ENCODE results near the gene PPM1L. TPM values are rescaled to one million over a fixed set of nuclear protein-coding genes. Genes with fewer than 3 reads are reported as not detected.
A peak's percentile ranks its signal among the peaks of the same experiment; 100 is the strongest.

PPM1L gene
- total RNA-seq, 1 donor from 2014 or later, result 14.2 TPM

GRCh38 chr3:161066930-161067329 is 310.9 kb downstream of the PPM1L start:
- no peak for DNase-seq (ENCODE audit: extremely low spot score in 2 of 2)
- no peaks in the 10 kb centered on the region for H3K36me3 ChIP-seq
- intact Hi-C loops (cut with DNase I), result no loop called here
- H3K9me3 ChIP-seq, result no peaks in the 10 kb centered on the region
- H3K27ac ChIP-seq, result no peak overlapping the region
- no peaks in the 10 kb centered on the region for H3K27me3 ChIP-seq
- TF ChIP-seq POLR2A (IDR thresholded peaks at IDR 0.05) (no peak), CTCF (IDR thresholded peaks at IDR 0.05) (no peak), POLR2AphosphoS5 (IDR thresholded peaks at IDR 0.05; ENCODE audit: insufficient read depth in 1 of 2, low read depth in 1 of 2) (no peak)
- peaks cover 10% of the 10 kb centered on the region for H3K4me1 ChIP-seq
- H3K4me3 ChIP-seq, result no peak overlapping the region

- intact Hi-C loops (cut with DNase I), result no loop called here
- H3K27ac ChIP-seq, result no peak overlapping the region
- no peak overlapping the region for H3K4me3 ChIP-seq
- H3K4me1 ChIP-seq, result peaks cover 10% of the 10 kb centered on the region
- H3K36me3 ChIP-seq, result no peaks in the 10 kb centered on the region
- no peaks in the 10 kb centered on the region for H3K9me3 ChIP-seq
- no peaks in the 10 kb centered on the region for H3K27me3 ChIP-seq
- DNase-seq (ENCODE audit: extremely low spot score in 2 of 2), result no peak
- TF ChIP-seq CTCF (IDR thresholded peaks at IDR 0.05), result no peak
- no peak for TF ChIP-seq POLR2A (IDR thresholded peaks at IDR 0.05)
- no peak for TF ChIP-seq POLR2AphosphoS5 (IDR thresholded peaks at IDR 0.05; ENCODE audit: insufficient read depth in 1 of 2, low read depth in 1 of 2)
Measured at GRCh38 chr3:161067335-161067734, 311.3 kb downstream of the PPM1L start.

GRCh38 chr3:161069511-161070251 is 313.6 kb downstream of the PPM1L start:
- DNase-seq (ENCODE audit: extremely low spot score in 2 of 2), result no peak
- intact Hi-C loops (cut with DNase I), result no loop called here
- Histone ChIP-seq H3K4me3 (no peak overlapping the region), H3K36me3 (no peaks in the 10 kb centered on the region), H3K4me1 (peaks cover 10% of the 10 kb centered on the region), H3K27me3 (no peaks in the 10 kb centered on the region), H3K27ac (no peak overlapping the region), H3K9me3 (no peaks in the 10 kb centered on the region)
- TF ChIP-seq POLR2AphosphoS5 (IDR thresholded peaks at IDR 0.05; ENCODE audit: insufficient read depth in 1 of 2, low read depth in 1 of 2) (peak in 1 of 2 donors; percentile 35), CTCF (IDR thresholded peaks at IDR 0.05) (no peak)

GRCh38 chr3:161070252-161070930 is 314.4 kb downstream of the PPM1L start:
- Histone ChIP-seq H3K4me1 (peaks cover 10% of the 10 kb centered on the region), H3K9me3 (no peaks in the 10 kb centered on the region), H3K36me3 (no peaks in the 10 kb centered on the region), H3K27ac (no peak overlapping the region), H3K4me3 (no peak overlapping the region), H3K27me3 (no peaks in the 10 kb centered on the region)
- intact Hi-C loops (cut with DNase I), result no loop called here
- TF ChIP-seq CTCF (IDR thresholded peaks at IDR 0.05) (no peak), POLR2A (IDR thresholded peaks at IDR 0.05) (no peak), POLR2AphosphoS5 (IDR thresholded peaks at IDR 0.05; ENCODE audit: insufficient read depth in 1 of 2, low read depth in 1 of 2) (no peak)
- DNase-seq (ENCODE audit: extremely low spot score in 2 of 2), result no peak

All from vagina (tissue), 2 donors.